Effector memory CD4-positive, alpha-beta T cell (primary cell): ENCODE data around the gene SUN5.

Source experiments
- DNase-seq, 3 donors: peaks; one replicate each; pipeline ENCODE4 v3.0.0-alpha.2; 2020
- H3K27ac ChIP-seq: 2 replicates; pipeline ENCODE4 v1.7.0; 2013; ENCODE audit warnings: mild to moderate bottlenecking, low read length, moderate library complexity; ENCODE audit not compliant: insufficient read depth, poor library complexity, severe bottlenecking
- H3K27me3 ChIP-seq: replicated peaks from 2 replicates; pipeline ENCODE4 v1.7.0; 2013; ENCODE audit warnings: mild to moderate bottlenecking, low read length; ENCODE audit not compliant: insufficient read depth, control insufficient read depth, poor library complexity, severe bottlenecking
- H3K36me3 ChIP-seq: 2 replicates; pipeline ENCODE4 v1.7.0; 2013; ENCODE audit warnings: mild to moderate bottlenecking, low read length, moderate library complexity; ENCODE audit not compliant: control insufficient read depth, insufficient read depth
- H3K4me1 ChIP-seq: 2 replicates; pipeline ENCODE4 v1.7.0; 2013; ENCODE audit warnings: low read length, mild to moderate bottlenecking; ENCODE audit not compliant: control insufficient read depth, insufficient read depth, poor library complexity, severe bottlenecking
- H3K4me3 ChIP-seq: 2 replicates; pipeline ENCODE4 v1.7.0; 2013; ENCODE audit warnings: low read length, low read depth, mild to moderate bottlenecking; ENCODE audit not compliant: insufficient read depth, poor library complexity, severe bottlenecking
- H3K9me3 ChIP-seq: 2 replicates; pipeline ENCODE4 v1.7.0; 2013; ENCODE audit warnings: mild to moderate bottlenecking, low read length, moderate library complexity; ENCODE audit not compliant: control insufficient read depth

The SUN5 gene

GRCh38 chr20:33005908-33006775 lies 1.9 kb upstream of the SUN5 start:
- Histone ChIP-seq H3K4me1 (no peaks in the 10 kb centered on the region), H3K27me3 (no peaks in the 10 kb centered on the region), H3K36me3 (no peaks in the 10 kb centered on the region), H3K9me3 (no peaks in the 10 kb centered on the region), H3K4me3 (no peak overlapping the region), H3K27ac (no peak overlapping the region)
- no peak for DNase-seq

- Histone ChIP-seq H3K36me3 (no peaks in the 10 kb centered on the region), H3K27me3 (no peaks in the 10 kb centered on the region), H3K27ac (no peak overlapping the region), H3K9me3 (no peaks in the 10 kb centered on the region), H3K4me1 (no peaks in the 10 kb centered on the region), H3K4me3 (no peak overlapping the region)
- DNase-seq: no peak
Observed at GRCh38 chr20:33005132-33005566, 916 bp upstream of the SUN5 start.

GRCh38 chr20:33002087-33002808 lies 2.0 kb downstream of the SUN5 start:
- H3K9me3 ChIP-seq: no peaks in the 10 kb centered on the region
- DNase-seq: no peak
- H3K4me1 ChIP-seq: no peaks in the 10 kb centered on the region
- H3K36me3 ChIP-seq: no peaks in the 10 kb centered on the region
- H3K4me3 ChIP-seq: no peak overlapping the region
- no peaks in the 10 kb centered on the region for H3K27me3 ChIP-seq
- H3K27ac ChIP-seq: no peak overlapping the region

- Histone ChIP-seq H3K27me3 (no peaks in the 10 kb centered on the region), H3K9me3 (no peaks in the 10 kb centered on the region), H3K27ac (no peak overlapping the region), H3K4me1 (no peaks in the 10 kb centered on the region), H3K36me3 (no peaks in the 10 kb centered on the region), H3K4me3 (no peak overlapping the region)
- DNase-seq: no peak
Observed at GRCh38 chr20:33000802-33001466, 3.3 kb downstream of the SUN5 start.

GRCh38 chr20:32999603-33000250 lies 4.5 kb downstream of the SUN5 start:
- Histone ChIP-seq H3K4me3 (no peak overlapping the region), H3K9me3 (no peaks in the 10 kb centered on the region), H3K4me1 (no peaks in the 10 kb centered on the region), H3K27me3 (no peaks in the 10 kb centered on the region), H3K27ac (no peak overlapping the region), H3K36me3 (no peaks in the 10 kb centered on the region)
- no peak for DNase-seq

GRCh38 chr20:32997431-32997830 lies 6.8 kb downstream of the SUN5 start:
- Histone ChIP-seq H3K27me3 (no peaks in the 10 kb centered on the region), H3K4me1 (no peaks in the 10 kb centered on the region), H3K4me3 (no peak overlapping the region), H3K27ac (no peak overlapping the region), H3K9me3 (no peaks in the 10 kb centered on the region), H3K36me3 (no peaks in the 10 kb centered on the region)
- DNase-seq: no peak

GRCh38 chr20:32995802-32996201 lies 8.4 kb downstream of the SUN5 start:
- Histone ChIP-seq H3K36me3 (no peaks in the 10 kb centered on the region), H3K4me3 (no peak overlapping the region), H3K27ac (no peak overlapping the region), H3K27me3 (no peaks in the 10 kb centered on the region), H3K4me1 (no peaks in the 10 kb centered on the region), H3K9me3 (no peaks in the 10 kb centered on the region)
- no peak for DNase-seq

GRCh38 chr20:32993496-32994050 lies 10.7 kb downstream of the SUN5 start:
- Histone ChIP-seq H3K4me1 (no peaks in the 10 kb centered on the region), H3K27ac (no peak overlapping the region), H3K27me3 (no peaks in the 10 kb centered on the region), H3K36me3 (no peaks in the 10 kb centered on the region), H3K4me3 (no peak overlapping the region), H3K9me3 (no peaks in the 10 kb centered on the region)
- no peak for DNase-seq

- no peak overlapping the region for H3K27ac ChIP-seq
- no peak overlapping the region for H3K4me3 ChIP-seq
- H3K4me1 ChIP-seq: no peaks in the 10 kb centered on the region
- H3K36me3 ChIP-seq: no peaks in the 10 kb centered on the region
- H3K27me3 ChIP-seq: no peaks in the 10 kb centered on the region
- no peak for DNase-seq
- no peaks in the 10 kb centered on the region for H3K9me3 ChIP-seq
Observed at GRCh38 chr20:32991792-32992641, 12.2 kb downstream of the SUN5 start.
